Measurements from ENCODE around the gene MCC. TPM values are rescaled to one million over a fixed set of nuclear protein-coding genes. Genes with fewer than 3 reads are reported as not detected.
A peak's percentile ranks its signal among the peaks of the same experiment; 100 is the strongest.

MCC gene
- total and polyA plus RNA-seq, 2 of the 4 experiments (the other 2 are of a cell fraction): 5.0 to 20.6 TPM

DNA sequence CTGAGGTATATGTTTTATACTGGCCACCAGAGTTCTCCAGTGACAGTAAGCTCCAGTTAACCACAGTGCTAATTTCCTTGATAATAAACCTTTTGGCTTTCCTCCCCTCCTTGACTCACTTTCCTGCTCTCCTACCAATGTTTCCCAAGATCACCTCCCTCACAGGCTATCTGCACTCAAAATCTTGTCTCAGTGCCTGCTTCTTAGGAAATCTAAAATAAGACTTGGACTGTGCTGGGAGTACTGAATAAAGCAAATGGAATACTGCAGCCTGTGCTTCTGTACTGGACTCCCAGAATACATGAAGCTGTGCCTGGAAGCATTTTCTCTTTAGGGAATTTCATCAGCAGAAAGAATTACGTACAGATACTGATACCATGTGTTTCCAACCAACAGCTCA is 513.4 kb downstream of the MCC start:
- H2AFZ ChIP-seq (replicated peaks; ENCODE audit: low read length, poor library complexity): no peak overlapping the region

More for the DNA sequence above, 513.4 kb downstream of the MCC start:
- Histone ChIP-seq H4K91ac (ENCODE audit: insufficient read depth, low read depth, low read length) (0 out of 2 replicates have a peak overlapping the region, but pooled peaks have one; percentile 7), H3K4ac (ENCODE audit: low read depth, low read length) (no peak overlapping the region), H3K4me2 (ENCODE audit: low read depth, low read length) (no peak overlapping the region), H3K9me1 (ENCODE audit: insufficient read depth, low read length) (no peaks in the 10 kb centered on the region), H3K9me3 (ENCODE audit: control insufficient read depth, insufficient read depth, low read length) (no peaks in the 10 kb centered on the region), H3K79me1 (ENCODE audit: low read depth in 1 of 2, low read length in 2 of 2) (no peaks in the 10 kb centered on the region; a peak in 1 of 4 replicates), H3K27ac (ENCODE audit: insufficient read depth, low read length) (no peak overlapping the region), H4K5ac (ENCODE audit: low read depth, low read length) (no peak overlapping the region), H3K27me3 (ENCODE audit: control insufficient read depth, insufficient read depth, low read length) (no peaks in the 10 kb centered on the region), H3K23ac (ENCODE audit: low read depth, low read length) (no peak overlapping the region), H4K20me1 (ENCODE audit: insufficient read depth, low read length) (no peaks in the 10 kb centered on the region), H2BK15ac (ENCODE audit: low read depth, low read length) (no peak overlapping the region), H2AK5ac (ENCODE audit: low read depth, low read length) (no peak overlapping the region), H3K4me3 (ENCODE audit: insufficient read depth, low read depth, low read length) (no peak overlapping the region), H2BK20ac (ENCODE audit: low read depth, low read length) (no peak overlapping the region), H3K56ac (ENCODE audit: extremely low read depth, insufficient read depth, low read length) (no peak overlapping the region), H3K9ac (ENCODE audit: low read depth, low read length) (no peak overlapping the region), H3K18ac (ENCODE audit: low read depth, low read length) (no peak overlapping the region), H2BK120ac (ENCODE audit: low read depth, low read length) (no peak overlapping the region), H2BK5ac (ENCODE audit: low read depth, low read length, poor library complexity, severe bottlenecking) (no peak overlapping the region), H4K8ac (ENCODE audit: low read depth in 2 of 2, low read length in 2 of 2) (peak overlapping the region in 1 of 2 experiments; percentile 19; a peak in 1 of 4 replicates), H3K14ac (replicated peaks; ENCODE audit: low read depth, low read length) (no peak overlapping the region), H3K36me3 (ENCODE audit: control insufficient read depth, insufficient read depth, low read length) (no peaks in the 10 kb centered on the region), H2AK9ac (replicated peaks; ENCODE audit: low read depth, low read length, poor library complexity) (no peak overlapping the region), H3K4me1 (ENCODE audit: control insufficient read depth, insufficient read depth, low read length) (peaks cover 2% of the 10 kb centered on the region; the same call in 1 of the 2 replicates)
- no CpG with 5 or more reads among the region's 1 CpG for WGBS, 2 experiments (ENCODE audit: extremely low coverage in 2 of 2, insufficient read length in 1 of 2)
- DNase-seq (no peak), ATAC-seq (ENCODE audit: low read depth) (no peak)
- BruUV-seq (replicated peaks): no TSS peak
- intact Hi-C loops (cut with micrococcal nuclease) (no loop called here), in situ Hi-C loops (cut with MboI; ENCODE audit: low sequenced_read_pairs) (loop anchor here (25.0 kb wide), 1 partner anchor 413 kb away; no protein-coding TSS in a partner anchor), dilution Hi-C loops (cut with HindIII; ENCODE audit: low sequenced_read_pairs, unreplicated experiment) (no loop called here)
- CTCF ChIA-PET: no interaction called here
- no peak for TF ChIP-seq FOS (IDR thresholded peaks at IDR 0.05; ENCODE audit: low read depth, low read length)
- no peak for TF ChIP-seq RFX5 (IDR thresholded peaks at IDR 0.05; ENCODE audit: low read depth, low read length)
- TF ChIP-seq NFE2L2 (IDR thresholded peaks at IDR 0.05; ENCODE audit: low read depth, low read length): no peak
- TF ChIP-seq MXI1 (IDR thresholded peaks at IDR 0.05; ENCODE audit: borderline replicate concordance, low read depth, low read length): no peak
- TF ChIP-seq, protein P1, sequence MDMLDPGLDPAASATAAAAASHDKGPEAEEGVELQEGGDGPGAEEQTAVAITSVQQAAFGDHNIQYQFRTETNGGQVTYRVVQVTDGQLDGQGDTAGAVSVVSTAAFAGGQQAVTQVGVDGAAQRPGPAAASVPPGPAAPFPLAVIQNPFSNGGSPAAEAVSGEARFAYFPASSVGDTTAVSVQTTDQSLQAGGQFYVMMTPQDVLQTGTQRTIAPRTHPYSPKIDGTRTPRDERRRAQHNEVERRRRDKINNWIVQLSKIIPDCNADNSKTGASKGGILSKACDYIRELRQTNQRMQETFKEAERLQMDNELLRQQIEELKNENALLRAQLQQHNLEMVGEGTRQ (IDR thresholded peaks at IDR 0.05; ENCODE audit: low read depth, low read length): no peak
- TF ChIP-seq RAD21 (IDR thresholded peaks at IDR 0.05; ENCODE audit: low read length): no peak
- TF ChIP-seq ELK1 (IDR thresholded peaks at IDR 0.05; ENCODE audit: borderline replicate concordance, low read depth, low read length): no peak
- TF ChIP-seq MAFK (IDR thresholded peaks at IDR 0.05; ENCODE audit: low read depth, low read length): no peak
- TF ChIP-seq POLR2A (IDR thresholded peaks at IDR 0.05; ENCODE audit: low read depth, low read length): no peak
- TF ChIP-seq RCOR1 (IDR thresholded peaks at IDR 0.05; ENCODE audit: insufficient replicate concordance, low read length): no peak
- no peak for TF ChIP-seq SMC3 (IDR thresholded peaks at IDR 0.05; ENCODE audit: low read depth, low read length)
- TF ChIP-seq MAZ (IDR thresholded peaks at IDR 0.05; ENCODE audit: borderline replicate concordance, low read depth, low read length): no peak
- TF ChIP-seq, protein P2, sequence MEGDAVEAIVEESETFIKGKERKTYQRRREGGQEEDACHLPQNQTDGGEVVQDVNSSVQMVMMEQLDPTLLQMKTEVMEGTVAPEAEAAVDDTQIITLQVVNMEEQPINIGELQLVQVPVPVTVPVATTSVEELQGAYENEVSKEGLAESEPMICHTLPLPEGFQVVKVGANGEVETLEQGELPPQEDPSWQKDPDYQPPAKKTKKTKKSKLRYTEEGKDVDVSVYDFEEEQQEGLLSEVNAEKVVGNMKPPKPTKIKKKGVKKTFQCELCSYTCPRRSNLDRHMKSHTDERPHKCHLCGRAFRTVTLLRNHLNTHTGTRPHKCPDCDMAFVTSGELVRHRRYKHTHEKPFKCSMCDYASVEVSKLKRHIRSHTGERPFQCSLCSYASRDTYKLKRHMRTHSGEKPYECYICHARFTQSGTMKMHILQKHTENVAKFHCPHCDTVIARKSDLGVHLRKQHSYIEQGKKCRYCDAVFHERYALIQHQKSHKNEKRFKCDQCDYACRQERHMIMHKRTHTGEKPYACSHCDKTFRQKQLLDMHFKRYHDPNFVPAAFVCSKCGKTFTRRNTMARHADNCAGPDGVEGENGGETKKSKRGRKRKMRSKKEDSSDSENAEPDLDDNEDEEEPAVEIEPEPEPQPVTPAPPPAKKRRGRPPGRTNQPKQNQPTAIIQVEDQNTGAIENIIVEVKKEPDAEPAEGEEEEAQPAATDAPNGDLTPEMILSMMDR (conservative IDR thresholded peaks at IDR 0.05; ENCODE audit: low read depth, low read length): no peak
- no peak for TF ChIP-seq CHD1 (IDR thresholded peaks at IDR 0.05; ENCODE audit: low read depth, low read length)
- TF ChIP-seq CEBPB (IDR thresholded peaks at IDR 0.05; ENCODE audit: low read depth, low read length): no peak
- no peak for TF ChIP-seq BHLHE40 (IDR thresholded peaks at IDR 0.05; ENCODE audit: low read depth, low read length)
- POLR2A ChIA-PET (ENCODE audit: unreplicated experiment): no interaction called here
